Ovary (tissue), 3 donors: ENCODE data around the gene HS6ST3.

Source experiments
- CTCF ChIP-seq, 3 donors: fragments of 450-650 bp in 2 of 3; fragments of 200-600 bp in 1 of 3; IDR thresholded peaks; one replicate each; pipeline versions ENCODE4 v1.5.1 to v1.8.0; 2016 to 2022; ENCODE audit warnings: antibody characterized with exemption in 3 of 3, mild to moderate bottlenecking in 1 of 3
- EP300 ChIP-seq: sonication (generic); formaldehyde crosslinking; IDR thresholded peaks from one replicate; pipeline ENCODE4 v1.6.1; 2017; ENCODE audit warnings: antibody characterized with exemption
- donor health status: DM: no; HTN: no; CAD: no.

DNA sequence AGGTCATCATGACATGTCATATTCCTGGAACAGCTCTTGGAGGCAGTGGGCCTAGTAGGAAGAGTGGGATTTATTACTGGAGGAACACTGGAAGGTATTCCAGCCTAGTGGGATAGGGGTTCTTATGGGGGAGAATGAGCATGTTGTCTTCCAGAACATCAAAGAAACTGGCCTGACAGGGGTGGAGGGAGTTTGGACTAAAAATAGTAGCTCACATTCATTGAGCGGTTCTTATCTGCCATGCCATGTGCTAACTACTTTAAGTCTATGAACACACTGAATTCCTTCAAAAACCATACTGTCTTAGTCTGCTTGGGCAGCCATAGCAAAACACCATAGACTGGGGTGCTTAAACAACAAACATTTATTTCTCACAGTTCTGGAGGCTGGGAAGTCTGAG is 413.6 kb downstream of the HS6ST3 start:
- no peak for TF ChIP-seq CTCF (IDR thresholded peaks at IDR 0.05)
- TF ChIP-seq EP300 = no peak
